Epithelial cell of proximal tubule (primary cell): ENCODE results near the gene ANKRD33B. TPM values are rescaled to one million over a fixed set of nuclear protein-coding genes. Genes with fewer than 3 reads are reported as not detected.

Experiments
- DNase-seq: peaks from one replicate; pipeline ENCODE4 v3.0.0-alpha.2; 2011; ENCODE audit warnings: low read depth
- H3K4me3 ChIP-seq: 2 replicates; pipeline ENCODE4 v1.5.1; 2011; ENCODE audit warnings: low read depth, mild to moderate bottlenecking, low read length
- CTCF ChIP-seq: conservative IDR thresholded peaks from 2 replicates; pipeline ENCODE4 v1.5.1; 2012; ENCODE audit warnings: low read depth, mild to moderate bottlenecking, low read length
- total RNA-seq: library from RNA; depleted of rRNA; stranded (reverse); fragments of >200 nt; gene quantifications from 2 replicates; pipeline ENCODE4 v1.2.3, GENCODE V29; 2015

The ANKRD33B gene
- total RNA-seq, 1 donor from 2014 or later: 2.3 TPM

- no peak for DNase-seq
Observed at GRCh38 chr5:10695055-10695649, 131.3 kb downstream of the ANKRD33B start.

DNA sequence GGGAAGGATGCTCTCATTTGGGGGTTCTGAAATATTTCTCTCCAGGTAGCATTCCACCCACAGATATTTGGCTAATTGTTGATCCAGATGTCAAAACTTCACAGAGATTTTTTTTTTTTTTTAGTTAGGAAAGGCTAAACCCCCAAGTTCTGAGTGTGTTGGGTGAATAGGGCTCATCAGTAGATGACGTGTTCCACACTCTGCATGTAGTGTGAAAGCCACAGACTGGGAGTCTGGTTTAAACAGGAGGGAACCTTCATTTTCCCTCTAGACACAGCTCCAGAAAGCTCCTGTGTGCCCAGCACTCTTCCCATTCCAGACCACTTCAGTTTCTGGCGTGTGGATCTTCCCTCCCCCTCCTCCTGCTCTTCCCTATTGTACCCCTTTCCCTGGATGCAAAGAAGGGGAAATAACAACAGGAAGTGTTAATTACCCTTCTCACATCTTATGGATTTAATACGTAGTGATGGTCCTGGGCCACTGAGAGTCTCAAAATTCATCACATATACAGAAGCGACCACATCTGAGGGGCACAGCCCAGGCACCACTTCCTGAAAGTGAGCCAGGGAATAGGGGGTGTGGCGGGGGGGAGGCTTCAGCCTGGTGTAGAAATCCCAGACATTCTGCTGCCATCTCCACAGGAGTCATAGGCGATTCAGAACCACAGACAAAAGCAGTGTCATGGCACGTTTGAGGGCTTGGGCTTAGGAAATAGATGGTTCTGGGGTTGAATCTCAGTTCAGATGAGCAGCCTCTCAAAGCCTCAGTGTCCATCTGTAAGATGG, 132.1 kb downstream of the ANKRD33B start:
- no peak for TF ChIP-seq CTCF
- DNase-seq: no peak
- H3K4me3 ChIP-seq: no peak overlapping the region

More at GRCh38 chr5:10695055-10695649, 131.3 kb downstream of the ANKRD33B start:
- no peak overlapping the region for H3K4me3 ChIP-seq
- peak; percentile 88 for TF ChIP-seq CTCF

- TF ChIP-seq CTCF: no peak
- no peak overlapping the region for H3K4me3 ChIP-seq
- DNase-seq: no peak
Observed at GRCh38 chr5:10699281-10699874, 135.5 kb downstream of the ANKRD33B start.

DNA sequence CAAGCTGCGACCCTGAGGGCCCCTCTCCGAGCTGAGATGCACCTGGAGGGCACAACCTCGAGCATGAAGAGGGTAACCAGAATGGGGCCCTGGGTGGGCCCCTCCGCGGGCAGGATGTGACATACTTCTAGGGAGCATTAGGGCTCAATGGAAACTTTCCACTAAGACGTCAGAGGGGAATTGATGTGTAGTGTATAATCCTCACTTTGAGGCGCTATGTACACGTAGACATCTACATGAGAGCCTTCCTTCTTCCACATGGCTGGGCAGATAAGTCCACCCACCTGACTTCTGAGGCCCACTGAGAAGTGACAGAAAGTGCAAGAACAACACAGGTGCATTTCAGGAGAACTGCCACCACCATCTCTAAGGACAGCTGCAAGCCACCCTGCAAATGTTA, 136.1 kb downstream of the ANKRD33B start:
- no peak for DNase-seq
- no peak for TF ChIP-seq CTCF
- H3K4me3 ChIP-seq: no peak overlapping the region

DNA sequence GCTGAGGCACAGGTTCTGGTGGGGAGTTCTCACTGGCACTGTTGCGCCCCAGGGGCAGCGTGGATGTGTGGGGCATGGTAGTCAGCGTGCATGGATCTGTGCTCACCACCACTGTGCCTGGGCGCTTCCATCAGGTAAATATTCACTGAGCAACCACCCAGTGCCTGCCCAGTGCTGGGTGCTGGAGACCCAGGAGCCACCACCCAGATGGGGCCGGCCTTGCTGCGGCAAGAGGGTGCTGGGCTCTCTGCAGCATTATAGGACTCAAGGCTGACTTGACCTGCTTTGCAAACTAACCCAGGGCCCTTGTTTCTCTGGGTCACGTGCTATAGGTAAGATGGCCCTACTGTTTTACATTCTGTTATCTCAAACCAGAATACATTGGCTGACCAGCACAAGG, 136.6 kb downstream of the ANKRD33B start:
- H3K4me3 ChIP-seq: no peak overlapping the region
- DNase-seq: no peak

GRCh38 chr5:10701567-10702039, 137.7 kb downstream of the ANKRD33B start:
- peak; percentile 51 for TF ChIP-seq CTCF

More for the DNA sequence above, 136.6 kb downstream of the ANKRD33B start:
- TF ChIP-seq CTCF: no peak

More at GRCh38 chr5:10701567-10702039, 137.7 kb downstream of the ANKRD33B start:
- H3K4me3 ChIP-seq: no peak overlapping the region
- DNase-seq: no peak
